Upper lobe of right lung (tissue), 1 donor: ENCODE results near the gene CDC5L. TPM values are rescaled to one million over a fixed set of nuclear protein-coding genes. Genes with fewer than 3 reads are reported as not detected.

Source experiments
- ATAC-seq: fragments of 200-7000 bp; cut with Tn5 transposase; one replicate; pipeline ENCODE4 v1.9.1; 2020; ENCODE audit warnings: mild to moderate bottlenecking, moderate library complexity
- DNase-seq: peaks from one replicate; pipeline ENCODE4 v3.0.0-alpha.2; 2020
- H3K27ac ChIP-seq: fragments of 200-600 bp; one replicate; pipeline ENCODE4 v1.8.0; 2022
- H3K27me3 ChIP-seq: fragments of 200-600 bp; one replicate; pipeline ENCODE4 v1.8.0; 2022; ENCODE audit warnings: mild to moderate bottlenecking
- H3K36me3 ChIP-seq: fragments of 200-600 bp; one replicate; pipeline ENCODE4 v1.8.0; 2022
- H3K4me1 ChIP-seq: fragments of 200-600 bp; one replicate; pipeline ENCODE4 v1.8.0; 2022
- H3K4me3 ChIP-seq: fragments of 200-600 bp; one replicate; pipeline ENCODE4 v1.8.0; 2022; ENCODE audit warnings: mild to moderate bottlenecking
- H3K9me3 ChIP-seq: fragments of 200-600 bp; one replicate; pipeline ENCODE4 v1.8.0; 2022
- CTCF ChIP-seq: fragments of 200-600 bp; IDR thresholded peaks from one replicate; pipeline ENCODE4 v1.8.0; 2022; ENCODE audit warnings: antibody characterized with exemption
- intact Hi-C: fragments of 100-400 bp; cut with DNase I; formaldehyde crosslinking; loops from one replicate; pipeline ENCODE4 v1.11.0; 2022
- total RNA-seq: library from RNA; stranded (reverse); fragmentation: NEBNext Ultra II Directional; extraction: Animal tissue kit (Norgen Biotek cat#: 25700); gene quantifications from one replicate; pipeline ENCODE4 v1.2.1, GENCODE V29; 2021
- donor health status: DM: no; HTN: yes; CAD: no; lungs with severe emphysema.

Gene CDC5L
- total RNA-seq, 1 donor from 2014 or later: 17.8 TPM

- Histone ChIP-seq H3K9me3 (no peaks in the 10 kb centered on the region), H3K36me3 (peaks cover 61% of the 10 kb centered on the region), H3K4me1 (no peaks in the 10 kb centered on the region), H3K27me3 (no peaks in the 10 kb centered on the region), H3K27ac (no peak overlapping the region), H3K4me3 (no peak overlapping the region)
- TF ChIP-seq CTCF: no peak
- no peak for DNase-seq
- ATAC-seq: peak; percentile 41
- intact Hi-C loops: no loop called here
Measured at GRCh38 chr6:44415873-44416502, 28.5 kb downstream of the CDC5L start.

GRCh38 chr6:44422531-44422930, 35.0 kb downstream of the CDC5L start:
- ATAC-seq (no peak), DNase-seq (no peak)
- Histone ChIP-seq H3K27ac (no peak overlapping the region), H3K36me3 (peaks cover 89% of the 10 kb centered on the region), H3K4me3 (no peak overlapping the region), H3K9me3 (no peaks in the 10 kb centered on the region), H3K4me1 (no peaks in the 10 kb centered on the region), H3K27me3 (no peaks in the 10 kb centered on the region)
- no peak for TF ChIP-seq CTCF
- intact Hi-C loops: no loop called here

- H3K36me3 ChIP-seq: peaks cover 89% of the 10 kb centered on the region
- no peaks in the 10 kb centered on the region for H3K4me1 ChIP-seq
- no peaks in the 10 kb centered on the region for H3K27me3 ChIP-seq
- no peak for DNase-seq
- no peak overlapping the region for H3K27ac ChIP-seq
- TF ChIP-seq CTCF: no peak
- ATAC-seq: no peak
- no peak overlapping the region for H3K4me3 ChIP-seq
- no peaks in the 10 kb centered on the region for H3K9me3 ChIP-seq
- intact Hi-C loops: no loop called here
Measured at GRCh38 chr6:44423306-44423705, 35.8 kb downstream of the CDC5L start.

- Histone ChIP-seq H3K27me3 (no peaks in the 10 kb centered on the region), H3K9me3 (no peaks in the 10 kb centered on the region), H3K36me3 (peaks cover 97% of the 10 kb centered on the region), H3K4me1 (no peaks in the 10 kb centered on the region), H3K27ac (no peak overlapping the region), H3K4me3 (no peak overlapping the region)
- no peak for TF ChIP-seq CTCF
- ATAC-seq: no peak
- no peak for DNase-seq
- intact Hi-C loops: no loop called here
Measured at GRCh38 chr6:44425951-44426350, 38.4 kb downstream of the CDC5L start.

- no peak for ATAC-seq
- intact Hi-C loops: no loop called here
Measured at GRCh38 chr6:44428682-44429081, 41.2 kb downstream of the CDC5L start.

More at GRCh38 chr6:44428682-44429081, 41.2 kb downstream of the CDC5L start:
- H3K4me3 ChIP-seq: no peak overlapping the region
- no peaks in the 10 kb centered on the region for H3K4me1 ChIP-seq
- H3K9me3 ChIP-seq: no peaks in the 10 kb centered on the region
- no peaks in the 10 kb centered on the region for H3K27me3 ChIP-seq
- peaks cover 70% of the 10 kb centered on the region for H3K36me3 ChIP-seq
- TF ChIP-seq CTCF: no peak
- DNase-seq: no peak
- H3K27ac ChIP-seq: no peak overlapping the region
